ENCODE results near the gene CKAP2L. TPM values are rescaled to one million over a fixed set of nuclear protein-coding genes. Genes with fewer than 3 reads are reported as not detected.

CKAP2L gene
- polyA plus RNA-seq, 1 donor from 2014 or later: not detected

- H3K9me3 Mint-ChIP-seq: no peaks in the 10 kb centered on the region
- H3K4me1 Mint-ChIP-seq: peaks cover 1 to 13% (median 6%) of the 10 kb centered on the region in 3 donors
- H3K27me3 Mint-ChIP-seq: peaks cover 2% of the 10 kb centered on the region
- no peak overlapping the region for H3K27ac Mint-ChIP-seq
- no peaks in the 10 kb centered on the region for H3K36me3 Mint-ChIP-seq
- H3K4me3 Mint-ChIP-seq: no peak overlapping the region
These were observed 35.8 kb downstream of the CKAP2L start for GRCh38 chr2:112728378-112729175.

- Mint-ChIP-seq H3K4me1 (peaks cover 1 to 13% (median 6%) of the 10 kb centered on the region in 3 donors), H3K27me3 (peaks cover 2% of the 10 kb centered on the region), H3K4me3 (no peak overlapping the region), H3K36me3 (no peaks in the 10 kb centered on the region), H3K9me3 (no peaks in the 10 kb centered on the region), H3K27ac (no peak overlapping the region)
These were observed 36.4 kb downstream of the CKAP2L start for GRCh38 chr2:112728029-112728362.

- H3K4me3 Mint-ChIP-seq: peak overlapping the region in 1 of 4 donors; percentile 22
- H3K36me3 Mint-ChIP-seq: no peaks in the 10 kb centered on the region
- H3K27ac Mint-ChIP-seq: peak overlapping the region in 1 of 3 donors; percentile 71
- H3K27me3 Mint-ChIP-seq: peaks cover 2% of the 10 kb centered on the region
- no peaks in the 10 kb centered on the region for H3K9me3 Mint-ChIP-seq
- peaks cover 1 to 13% (median 6%) of the 10 kb centered on the region in 3 donors for H3K4me1 Mint-ChIP-seq
These were observed 37.0 kb downstream of the CKAP2L start for GRCh38 chr2:112727276-112728028.

GRCh38 chr2:112726487-112727190, 37.8 kb downstream of the CKAP2L start:
- Mint-ChIP-seq H3K27me3 (peaks cover 2% of the 10 kb centered on the region), H3K9me3 (no peaks in the 10 kb centered on the region), H3K36me3 (no peaks in the 10 kb centered on the region), H3K4me1 (peaks cover 1 to 13% (median 6%) of the 10 kb centered on the region in 3 donors), H3K4me3 (peak overlapping the region in 1 of 4 donors; percentile 32), H3K27ac (peak overlapping the region in 2 of 3 donors; percentile 30 to 59)

- H3K9me3 Mint-ChIP-seq: no peaks in the 10 kb centered on the region
- no peaks in the 10 kb centered on the region for H3K36me3 Mint-ChIP-seq
- H3K27me3 Mint-ChIP-seq: peaks cover 2% of the 10 kb centered on the region
- no peak overlapping the region for H3K4me3 Mint-ChIP-seq
- peak overlapping the region in 1 of 3 donors; percentile 53 for H3K27ac Mint-ChIP-seq
- H3K4me1 Mint-ChIP-seq: peaks cover 1 to 13% (median 6%) of the 10 kb centered on the region in 3 donors
These were observed 38.6 kb downstream of the CKAP2L start for GRCh38 chr2:112725545-112726457.

- no peak overlapping the region for H3K4me3 Mint-ChIP-seq
- H3K36me3 Mint-ChIP-seq: no peaks in the 10 kb centered on the region
- peaks cover 2% of the 10 kb centered on the region for H3K27me3 Mint-ChIP-seq
- H3K4me1 Mint-ChIP-seq: peaks cover 1 to 13% (median 6%) of the 10 kb centered on the region in 3 donors
- peak overlapping the region in 1 of 3 donors; percentile 76 for H3K27ac Mint-ChIP-seq
- H3K9me3 Mint-ChIP-seq: no peaks in the 10 kb centered on the region
These were observed 39.6 kb downstream of the CKAP2L start for GRCh38 chr2:112724591-112725525.

- Mint-ChIP-seq H3K36me3 (no peaks in the 10 kb centered on the region), H3K27ac (no peak overlapping the region), H3K9me3 (no peaks in the 10 kb centered on the region)
These were observed 40.4 kb downstream of the CKAP2L start for GRCh38 chr2:112723995-112724394.

GRCh38 chr2:112723547-112723940, 40.9 kb downstream of the CKAP2L start:
- Mint-ChIP-seq H3K4me1 (peaks cover 1 to 13% (median 6%) of the 10 kb centered on the region in 3 donors), H3K4me3 (no peak overlapping the region), H3K36me3 (no peaks in the 10 kb centered on the region), H3K27me3 (peaks cover under 1% of the 10 kb centered on the region), H3K9me3 (no peaks in the 10 kb centered on the region), H3K27ac (no peak overlapping the region)

More at GRCh38 chr2:112723995-112724394, 40.4 kb downstream of the CKAP2L start:
- Mint-ChIP-seq H3K4me3 (no peak overlapping the region), H3K4me1 (peaks cover 1 to 13% (median 6%) of the 10 kb centered on the region in 3 donors), H3K27me3 (peaks cover 2% of the 10 kb centered on the region)

GRCh38 chr2:112722816-112723546, 41.4 kb downstream of the CKAP2L start:
- no peak overlapping the region for H3K4me3 Mint-ChIP-seq
- no peaks in the 10 kb centered on the region for H3K9me3 Mint-ChIP-seq
- H3K4me1 Mint-ChIP-seq: peaks cover 1 to 13% (median 6%) of the 10 kb centered on the region in 3 donors
- H3K27me3 Mint-ChIP-seq: no peaks in the 10 kb centered on the region
- no peak overlapping the region for H3K27ac Mint-ChIP-seq
- H3K36me3 Mint-ChIP-seq: no peaks in the 10 kb centered on the region

- peak overlapping the region in 1 of 4 donors; percentile 32 for H3K4me3 Mint-ChIP-seq
- H3K36me3 Mint-ChIP-seq: no peaks in the 10 kb centered on the region
- peaks cover 1 to 4% (median 2%) of the 10 kb centered on the region in 3 donors for H3K9me3 Mint-ChIP-seq
- no peak overlapping the region for H3K27ac Mint-ChIP-seq
- no peaks in the 10 kb centered on the region for H3K27me3 Mint-ChIP-seq
- H3K4me1 Mint-ChIP-seq: peaks cover 1 to 12% (median 5%) of the 10 kb centered on the region in 3 donors
These were observed 42.4 kb downstream of the CKAP2L start for GRCh38 chr2:112721819-112722522.

- H3K9me3 Mint-ChIP-seq: peaks cover 1 to 4% (median 4%) of the 10 kb centered on the region in 3 donors
- no peaks in the 10 kb centered on the region for H3K27me3 Mint-ChIP-seq
- peak within 1 kb of the TSS in 1 of 3 donors; percentile 74 for H3K27ac Mint-ChIP-seq
These were observed 43.6 kb downstream of the CKAP2L start, which contains the start of gene NT5DC4 for GRCh38 chr2:112720785-112721184. Gene NT5DC4, plus strand, starts transcription at chr2:112721020. Its CDS starts 60 bp downstream, at chr2:112721080.

GRCh38 chr2:112718863-112719370, 45.5 kb downstream of the CKAP2L start:
- Mint-ChIP-seq H3K27ac (peak overlapping the region in 1 of 3 donors; percentile 57), H3K4me3 (no peak overlapping the region), H3K36me3 (no peaks in the 10 kb centered on the region)

More at GRCh38 chr2:112720785-112721184, 43.6 kb downstream of the CKAP2L start, which contains the start of gene NT5DC4:
- Mint-ChIP-seq H3K4me3 (peak within 1 kb of the TSS in 1 of 4 donors; percentile 43), H3K4me1 (peaks cover 0 to under 1% (median 0%) of the 10 kb centered on the region in 3 donors), H3K36me3 (no peaks in the 10 kb centered on the region)

More at GRCh38 chr2:112718863-112719370, 45.5 kb downstream of the CKAP2L start:
- Mint-ChIP-seq H3K27me3 (no peaks in the 10 kb centered on the region), H3K4me1 (no peaks in the 10 kb centered on the region), H3K9me3 (peaks cover 1 to 4% (median 4%) of the 10 kb centered on the region in 3 donors)
